Brain microvascular endothelial cell (primary cell): ENCODE data around the gene PIMREG.

Source experiments
- DNase-seq: peaks from one replicate; pipeline ENCODE4 v3.0.0-alpha.2; 2020
- H3K27ac ChIP-seq: fragments of 250-450 bp; sonication (Bioruptor Pico); 2 replicates; pipeline ENCODE4 v1.5.1; 2020; ENCODE audit warnings: mild to moderate bottlenecking, moderate library complexity
- H3K27me3 ChIP-seq: fragments of 250-450 bp; sonication (Bioruptor Pico); replicated peaks from 2 replicates; pipeline ENCODE4 v1.5.1; 2020; ENCODE audit warnings: mild to moderate bottlenecking
- H3K36me3 ChIP-seq: fragments of 250-450 bp; sonication (Bioruptor Pico); replicated peaks from 2 replicates; pipeline ENCODE4 v1.5.1; 2020; ENCODE audit warnings: mild to moderate bottlenecking
- H3K4me3 ChIP-seq: 2 replicates; pipeline ENCODE4 v1.5.1; 2011; ENCODE audit warnings: low read depth, mild to moderate bottlenecking, control low read depth, low read length, moderate library complexity
- in situ Hi-C: cut with HindIII; loops from 2 replicates; pipeline ENCODE4 v1.10.0; 2017; ENCODE audit warnings: low sequenced_read_pairs, low pct_ligation_motif_present
- TF ChIP-seq, protein P1 (sequence below): IDR thresholded peaks from 2 replicates; pipeline ENCODE4 v1.5.1; 2011; ENCODE audit warnings: low read depth, mild to moderate bottlenecking, moderate library complexity, low read length, control low read depth, inconsistent platforms; ENCODE audit errors: missing control alignments

The PIMREG gene

DNA sequence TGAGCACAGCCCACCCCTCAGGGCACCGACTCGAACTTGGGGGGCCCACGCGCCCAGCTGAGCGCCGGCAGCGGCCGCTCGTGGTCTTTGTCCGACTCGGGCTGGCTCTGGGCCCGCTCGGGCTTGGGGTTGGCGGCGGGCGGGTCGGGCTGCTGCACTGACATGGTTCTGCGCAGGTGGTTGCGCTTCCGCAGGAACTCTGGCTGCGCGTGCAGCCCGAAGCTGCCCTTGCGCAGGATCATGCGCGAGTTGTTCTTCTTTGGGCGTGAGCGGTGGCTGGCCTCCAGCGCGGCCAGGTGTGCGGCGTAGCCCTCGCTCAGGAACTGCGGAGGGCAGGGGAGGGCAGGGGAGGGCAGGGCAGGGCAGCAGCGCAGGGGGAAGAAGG, 11.1 kb downstream of the PIMREG start:
- H3K27me3 ChIP-seq: peaks cover 4% of the 10 kb centered on the region
- H3K4me3 ChIP-seq: peak overlapping the region; percentile 15
- no peak overlapping the region for H3K27ac ChIP-seq
- in situ Hi-C loops: no loop called here
- no peaks in the 10 kb centered on the region for H3K36me3 ChIP-seq
- TF ChIP-seq, protein P1, sequence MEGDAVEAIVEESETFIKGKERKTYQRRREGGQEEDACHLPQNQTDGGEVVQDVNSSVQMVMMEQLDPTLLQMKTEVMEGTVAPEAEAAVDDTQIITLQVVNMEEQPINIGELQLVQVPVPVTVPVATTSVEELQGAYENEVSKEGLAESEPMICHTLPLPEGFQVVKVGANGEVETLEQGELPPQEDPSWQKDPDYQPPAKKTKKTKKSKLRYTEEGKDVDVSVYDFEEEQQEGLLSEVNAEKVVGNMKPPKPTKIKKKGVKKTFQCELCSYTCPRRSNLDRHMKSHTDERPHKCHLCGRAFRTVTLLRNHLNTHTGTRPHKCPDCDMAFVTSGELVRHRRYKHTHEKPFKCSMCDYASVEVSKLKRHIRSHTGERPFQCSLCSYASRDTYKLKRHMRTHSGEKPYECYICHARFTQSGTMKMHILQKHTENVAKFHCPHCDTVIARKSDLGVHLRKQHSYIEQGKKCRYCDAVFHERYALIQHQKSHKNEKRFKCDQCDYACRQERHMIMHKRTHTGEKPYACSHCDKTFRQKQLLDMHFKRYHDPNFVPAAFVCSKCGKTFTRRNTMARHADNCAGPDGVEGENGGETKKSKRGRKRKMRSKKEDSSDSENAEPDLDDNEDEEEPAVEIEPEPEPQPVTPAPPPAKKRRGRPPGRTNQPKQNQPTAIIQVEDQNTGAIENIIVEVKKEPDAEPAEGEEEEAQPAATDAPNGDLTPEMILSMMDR: no peak
- no peak for DNase-seq

DNA sequence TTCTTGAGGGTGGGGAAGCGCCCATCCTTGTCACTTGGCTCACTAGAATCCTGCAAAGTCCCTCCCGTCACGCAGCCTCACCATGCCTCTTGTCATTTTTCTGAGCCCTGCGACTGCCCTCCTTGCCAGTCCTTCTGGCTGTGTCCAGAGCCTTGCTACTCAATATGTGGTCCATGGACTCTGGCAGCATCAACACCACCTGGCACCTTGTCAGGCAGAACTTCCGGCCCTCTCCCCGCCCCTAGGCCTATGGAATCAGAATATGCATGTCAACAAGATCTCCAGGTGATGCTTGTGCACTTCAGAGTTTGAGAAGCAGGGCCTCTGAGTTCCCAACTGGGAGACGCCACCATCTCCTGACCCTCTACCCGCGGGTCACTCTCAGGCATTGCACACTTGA, 12.1 kb downstream of the PIMREG start:
- no peak overlapping the region for H3K4me3 ChIP-seq
- DNase-seq: no peak
- H3K27ac ChIP-seq: no peak overlapping the region
- TF ChIP-seq, protein P1: no peak
- H3K27me3 ChIP-seq: peaks cover 4% of the 10 kb centered on the region
- in situ Hi-C loops: no loop called here
- no peaks in the 10 kb centered on the region for H3K36me3 ChIP-seq

DNA sequence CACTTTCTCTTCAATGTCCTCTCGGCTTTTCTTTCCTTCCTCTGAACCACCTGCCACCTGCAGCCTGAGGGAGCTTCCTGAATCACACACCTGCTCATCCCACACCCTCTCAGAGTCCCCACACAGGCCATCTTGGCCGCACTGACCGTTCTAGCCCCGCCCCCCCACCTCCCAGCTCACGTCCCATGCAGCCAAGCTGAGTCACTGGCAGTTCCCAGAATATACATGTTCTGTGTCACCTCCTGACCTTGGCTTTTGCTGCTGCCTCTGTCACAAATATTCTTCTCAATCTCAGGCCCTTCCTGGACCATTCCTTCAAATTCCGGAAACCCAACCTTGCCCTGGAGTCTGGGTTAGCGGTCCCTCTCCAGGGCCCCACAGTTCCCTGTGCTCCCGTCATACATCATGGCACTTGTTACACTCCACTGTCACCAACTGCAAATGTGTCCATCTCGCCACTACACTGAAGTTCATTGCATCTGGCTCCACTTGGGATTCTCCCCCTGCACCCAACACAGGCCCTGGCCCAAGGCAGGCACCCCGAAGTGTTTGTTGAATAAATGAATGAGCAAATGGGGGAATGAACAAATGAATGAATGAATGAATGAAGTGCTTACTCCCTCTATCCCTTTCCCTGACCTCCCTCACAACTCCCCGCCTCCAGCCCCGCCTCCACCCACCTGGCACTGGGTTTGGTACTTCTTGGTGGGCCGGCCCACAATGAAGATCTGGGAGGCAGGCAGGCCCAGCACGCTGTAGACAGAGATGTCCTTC, 12.8 kb downstream of the PIMREG start:
- Histone ChIP-seq H3K4me3 (no peak overlapping the region), H3K36me3 (no peaks in the 10 kb centered on the region), H3K27ac (no peak overlapping the region), H3K27me3 (peaks cover 4% of the 10 kb centered on the region)
- peak; percentile 52 for DNase-seq
- TF ChIP-seq, protein P1: no peak
- in situ Hi-C loops: no loop called here

DNA sequence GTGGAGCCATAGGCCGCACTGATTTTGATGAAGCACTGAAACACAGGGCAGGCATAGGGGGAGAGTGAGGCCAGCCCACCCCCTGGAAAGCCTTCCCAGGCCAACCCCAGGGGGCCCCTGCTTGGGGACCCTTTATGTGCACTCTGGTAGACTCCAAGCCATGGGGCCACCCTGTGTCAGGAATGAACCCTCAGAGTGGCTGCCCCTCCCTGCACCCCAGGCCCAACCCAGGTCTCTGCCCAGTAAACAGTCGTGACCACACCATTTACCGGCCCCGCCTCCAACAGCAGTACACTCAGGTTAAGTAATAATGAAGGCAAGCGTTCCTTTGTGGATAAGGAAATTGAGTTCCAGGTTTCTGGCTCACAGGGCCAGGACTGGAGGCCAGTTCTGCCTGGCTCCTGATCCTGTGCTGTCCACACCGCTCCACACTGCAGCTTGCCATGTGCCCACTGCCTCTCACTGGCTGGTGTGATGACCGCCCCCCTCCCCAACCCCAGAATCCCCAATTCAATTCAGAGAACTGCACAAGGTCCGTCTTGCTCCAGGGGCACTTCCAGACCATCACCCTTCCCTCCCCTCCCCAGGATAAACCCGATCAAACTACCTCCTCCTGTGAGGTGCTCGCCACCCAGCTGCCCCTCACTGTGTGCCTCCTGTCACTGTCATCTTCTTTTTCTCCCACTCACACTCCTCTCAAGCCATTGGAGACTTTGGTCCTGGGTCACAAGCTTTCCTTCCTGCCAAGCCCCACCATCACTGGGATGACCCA, 13.6 kb downstream of the PIMREG start:
- no peak for DNase-seq
- TF ChIP-seq, protein P1: no peak
- Histone ChIP-seq H3K36me3 (no peaks in the 10 kb centered on the region), H3K4me3 (no peak overlapping the region), H3K27ac (no peak overlapping the region), H3K27me3 (peaks cover 4% of the 10 kb centered on the region)
- in situ Hi-C loops: no loop called here

DNA sequence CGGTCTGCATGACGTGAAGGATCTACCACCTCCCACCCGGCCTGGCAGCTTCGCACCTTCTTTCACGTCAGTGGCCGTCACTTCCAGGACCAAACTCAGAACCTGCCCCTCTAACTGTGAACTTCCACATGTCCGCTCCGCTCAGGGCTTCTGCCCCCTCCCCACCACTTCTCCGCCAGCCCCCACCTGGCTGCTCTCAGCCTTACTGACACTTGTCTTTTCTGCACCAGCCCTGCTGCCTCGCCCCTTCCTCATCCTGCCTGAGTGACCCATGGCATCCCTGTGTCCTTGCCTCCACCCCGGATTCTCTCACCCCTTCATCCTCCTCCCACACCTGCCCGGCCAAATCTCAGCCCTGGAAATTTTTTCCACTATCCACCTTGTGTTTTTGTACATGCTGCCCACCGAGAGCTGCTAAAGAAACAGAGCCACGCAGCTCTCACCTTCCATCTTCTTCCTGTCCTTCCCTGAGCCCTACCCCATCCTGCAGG, 14.2 kb downstream of the PIMREG start:
- DNase-seq: no peak
- Histone ChIP-seq H3K27me3 (peaks cover 4% of the 10 kb centered on the region), H3K27ac (no peak overlapping the region), H3K36me3 (no peaks in the 10 kb centered on the region), H3K4me3 (no peak overlapping the region)
- in situ Hi-C loops: no loop called here
- TF ChIP-seq, protein P1: no peak
